ENCODE measurements around the gene DYNC1H1. TPM values are rescaled to one million over a fixed set of nuclear protein-coding genes. Genes with fewer than 3 reads are reported as not detected.

The DYNC1H1 gene
- polyA plus RNA-seq, 1 donor from 2014 or later: 298 TPM

DNA sequence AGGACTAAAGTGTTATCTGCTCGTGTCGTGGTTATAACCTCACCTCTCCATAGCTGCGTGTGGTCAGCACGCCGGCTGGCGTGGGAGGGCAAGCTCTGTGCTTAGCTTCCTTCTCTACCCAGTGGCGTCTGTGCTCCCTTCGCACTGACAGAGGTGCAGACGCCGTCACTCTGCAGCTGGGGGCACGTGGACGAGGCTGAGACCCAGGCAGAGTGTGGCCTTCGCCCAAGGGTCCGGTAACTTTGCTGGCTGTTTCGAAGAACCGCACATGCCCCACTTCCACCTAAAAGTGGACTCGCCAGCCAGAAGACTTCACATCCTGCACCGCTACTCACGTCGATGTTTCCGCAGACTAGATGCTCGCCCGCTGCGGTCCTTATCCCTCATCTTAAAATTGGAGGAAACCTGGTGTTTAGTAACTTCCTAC, 35.9 kb upstream of the DYNC1H1 start:
- no peak overlapping the region for H3K9ac ChIP-seq (ENCODE audit: low read length)
- H3K36me3 ChIP-seq (ENCODE audit: insufficient read depth, low read length): no peaks in the 10 kb centered on the region
- H3K79me2 ChIP-seq (replicated peaks; ENCODE audit: insufficient read depth, low read length): no peaks in the 10 kb centered on the region
- H3K9me3 ChIP-seq (ENCODE audit: low read length): no peaks in the 10 kb centered on the region
- no peak overlapping the region for H3K27ac ChIP-seq (ENCODE audit: low read length)
- H4K20me1 ChIP-seq (ENCODE audit: insufficient read depth): no peaks in the 10 kb centered on the region
- H3K4me2 ChIP-seq (ENCODE audit: low read length): no peak overlapping the region
- H3K27me3 ChIP-seq (ENCODE audit: insufficient read depth, low read depth, low read length): no peaks in the 10 kb centered on the region
- H3K9me2 ChIP-seq (ENCODE audit: insufficient read depth, low read length): no peaks in the 10 kb centered on the region
- no peak overlapping the region for H3K4me3 ChIP-seq (ENCODE audit: low read length)
- H3F3A ChIP-seq (ENCODE audit: insufficient read depth, low read length, poor library complexity, severe bottlenecking): no peaks in the 10 kb centered on the region
- H2AFZ ChIP-seq (ENCODE audit: low read depth, low read length): no peak overlapping the region
- no peak for TF ChIP-seq RAD21 (conservative IDR thresholded peaks at IDR 0.05)
- TF ChIP-seq, protein P1, sequence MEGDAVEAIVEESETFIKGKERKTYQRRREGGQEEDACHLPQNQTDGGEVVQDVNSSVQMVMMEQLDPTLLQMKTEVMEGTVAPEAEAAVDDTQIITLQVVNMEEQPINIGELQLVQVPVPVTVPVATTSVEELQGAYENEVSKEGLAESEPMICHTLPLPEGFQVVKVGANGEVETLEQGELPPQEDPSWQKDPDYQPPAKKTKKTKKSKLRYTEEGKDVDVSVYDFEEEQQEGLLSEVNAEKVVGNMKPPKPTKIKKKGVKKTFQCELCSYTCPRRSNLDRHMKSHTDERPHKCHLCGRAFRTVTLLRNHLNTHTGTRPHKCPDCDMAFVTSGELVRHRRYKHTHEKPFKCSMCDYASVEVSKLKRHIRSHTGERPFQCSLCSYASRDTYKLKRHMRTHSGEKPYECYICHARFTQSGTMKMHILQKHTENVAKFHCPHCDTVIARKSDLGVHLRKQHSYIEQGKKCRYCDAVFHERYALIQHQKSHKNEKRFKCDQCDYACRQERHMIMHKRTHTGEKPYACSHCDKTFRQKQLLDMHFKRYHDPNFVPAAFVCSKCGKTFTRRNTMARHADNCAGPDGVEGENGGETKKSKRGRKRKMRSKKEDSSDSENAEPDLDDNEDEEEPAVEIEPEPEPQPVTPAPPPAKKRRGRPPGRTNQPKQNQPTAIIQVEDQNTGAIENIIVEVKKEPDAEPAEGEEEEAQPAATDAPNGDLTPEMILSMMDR (IDR thresholded peaks at IDR 0.05; ENCODE audit: poor library complexity, severe bottlenecking): no peak
- no peak for TF ChIP-seq POLR2AphosphoS5 (IDR thresholded peaks at IDR 0.05)
- no peak for TF ChIP-seq EP300 (conservative IDR thresholded peaks at IDR 0.05; ENCODE audit: poor library complexity, severe bottlenecking)
- TF ChIP-seq, protein P2, sequence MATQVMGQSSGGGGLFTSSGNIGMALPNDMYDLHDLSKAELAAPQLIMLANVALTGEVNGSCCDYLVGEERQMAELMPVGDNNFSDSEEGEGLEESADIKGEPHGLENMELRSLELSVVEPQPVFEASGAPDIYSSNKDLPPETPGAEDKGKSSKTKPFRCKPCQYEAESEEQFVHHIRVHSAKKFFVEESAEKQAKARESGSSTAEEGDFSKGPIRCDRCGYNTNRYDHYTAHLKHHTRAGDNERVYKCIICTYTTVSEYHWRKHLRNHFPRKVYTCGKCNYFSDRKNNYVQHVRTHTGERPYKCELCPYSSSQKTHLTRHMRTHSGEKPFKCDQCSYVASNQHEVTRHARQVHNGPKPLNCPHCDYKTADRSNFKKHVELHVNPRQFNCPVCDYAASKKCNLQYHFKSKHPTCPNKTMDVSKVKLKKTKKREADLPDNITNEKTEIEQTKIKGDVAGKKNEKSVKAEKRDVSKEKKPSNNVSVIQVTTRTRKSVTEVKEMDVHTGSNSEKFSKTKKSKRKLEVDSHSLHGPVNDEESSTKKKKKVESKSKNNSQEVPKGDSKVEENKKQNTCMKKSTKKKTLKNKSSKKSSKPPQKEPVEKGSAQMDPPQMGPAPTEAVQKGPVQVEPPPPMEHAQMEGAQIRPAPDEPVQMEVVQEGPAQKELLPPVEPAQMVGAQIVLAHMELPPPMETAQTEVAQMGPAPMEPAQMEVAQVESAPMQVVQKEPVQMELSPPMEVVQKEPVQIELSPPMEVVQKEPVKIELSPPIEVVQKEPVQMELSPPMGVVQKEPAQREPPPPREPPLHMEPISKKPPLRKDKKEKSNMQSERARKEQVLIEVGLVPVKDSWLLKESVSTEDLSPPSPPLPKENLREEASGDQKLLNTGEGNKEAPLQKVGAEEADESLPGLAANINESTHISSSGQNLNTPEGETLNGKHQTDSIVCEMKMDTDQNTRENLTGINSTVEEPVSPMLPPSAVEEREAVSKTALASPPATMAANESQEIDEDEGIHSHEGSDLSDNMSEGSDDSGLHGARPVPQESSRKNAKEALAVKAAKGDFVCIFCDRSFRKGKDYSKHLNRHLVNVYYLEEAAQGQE (IDR thresholded peaks at IDR 0.05; ENCODE audit: borderline replicate concordance): no peak
- TF ChIP-seq SMC3 (conservative IDR thresholded peaks at IDR 0.05; ENCODE audit: poor library complexity): no peak
- no peak for TF ChIP-seq MXI1 (conservative IDR thresholded peaks at IDR 0.05; ENCODE audit: poor library complexity, severe bottlenecking)
- TF ChIP-seq TAF1 (IDR thresholded peaks at IDR 0.05; ENCODE audit: low read depth): no peak
- TF ChIP-seq EZH2 (IDR thresholded peaks at IDR 0.05; ENCODE audit: borderline replicate concordance, insufficient read depth, low read length, poor library complexity, severe bottlenecking): no peak

DNA sequence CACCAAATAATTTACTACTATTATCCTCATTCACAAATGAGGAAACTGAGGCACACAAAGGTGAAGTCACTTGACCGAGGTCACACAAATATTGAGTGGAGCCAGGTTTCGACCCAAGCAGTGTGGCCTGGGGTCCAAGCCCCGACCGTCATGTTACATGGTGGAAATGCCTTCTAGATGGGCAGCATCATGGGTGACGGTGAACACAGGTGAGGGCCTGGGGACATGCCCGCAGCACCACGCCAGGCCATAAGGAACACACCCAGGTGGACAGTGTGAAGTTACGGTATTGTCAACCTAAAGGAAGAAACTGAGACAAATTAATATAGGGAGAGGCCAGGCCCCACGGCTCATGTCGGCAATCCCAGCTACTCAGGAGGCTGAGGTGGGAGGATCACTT, 35.3 kb upstream of the DYNC1H1 start:
- no peaks in the 10 kb centered on the region for H4K20me1 ChIP-seq (ENCODE audit: insufficient read depth)
- no peak overlapping the region for H2AFZ ChIP-seq (ENCODE audit: low read depth, low read length)
- no peaks in the 10 kb centered on the region for H3K79me2 ChIP-seq (replicated peaks; ENCODE audit: insufficient read depth, low read length)
- no peak overlapping the region for H3K4me3 ChIP-seq (ENCODE audit: low read length)
- no peaks in the 10 kb centered on the region for H3K9me2 ChIP-seq (ENCODE audit: insufficient read depth, low read length)
- H3K9me3 ChIP-seq (ENCODE audit: low read length): no peaks in the 10 kb centered on the region
- no peak overlapping the region for H3K9ac ChIP-seq (ENCODE audit: low read length)
- H3K4me2 ChIP-seq (ENCODE audit: low read length): no peak overlapping the region
- H3F3A ChIP-seq (ENCODE audit: insufficient read depth, low read length, poor library complexity, severe bottlenecking): no peaks in the 10 kb centered on the region
- no peaks in the 10 kb centered on the region for H3K36me3 ChIP-seq (ENCODE audit: insufficient read depth, low read length)
- no peak for TF ChIP-seq POLR2AphosphoS5 (IDR thresholded peaks at IDR 0.05)
- no peak for TF ChIP-seq MXI1 (conservative IDR thresholded peaks at IDR 0.05; ENCODE audit: poor library complexity, severe bottlenecking)
- TF ChIP-seq EP300 (conservative IDR thresholded peaks at IDR 0.05; ENCODE audit: poor library complexity, severe bottlenecking): no peak
- no peak for TF ChIP-seq SMC3 (conservative IDR thresholded peaks at IDR 0.05; ENCODE audit: poor library complexity)
- TF ChIP-seq EZH2 (IDR thresholded peaks at IDR 0.05; ENCODE audit: borderline replicate concordance, insufficient read depth, low read length, poor library complexity, severe bottlenecking): no peak
- TF ChIP-seq, protein P2 (IDR thresholded peaks at IDR 0.05; ENCODE audit: borderline replicate concordance): no peak
- TF ChIP-seq RAD21 (conservative IDR thresholded peaks at IDR 0.05): no peak
- no peak for TF ChIP-seq TAF1 (IDR thresholded peaks at IDR 0.05; ENCODE audit: low read depth)
- TF ChIP-seq, protein P1 (IDR thresholded peaks at IDR 0.05; ENCODE audit: poor library complexity, severe bottlenecking): no peak
- H3K27ac ChIP-seq (ENCODE audit: low read length): no peak overlapping the region
- no peaks in the 10 kb centered on the region for H3K27me3 ChIP-seq (ENCODE audit: insufficient read depth, low read depth, low read length)
